GM19468 (cell line): ENCODE measurements around the gene WNT11.

Source experiments
- ATAC-seq: cut with Tn5 transposase; IDR thresholded peaks from one replicate; pipeline ENCODE4 v1.9.1; 2021; ENCODE audit warnings: mild to moderate bottlenecking, moderate library complexity, moderate number of reproducible peaks; ENCODE audit not compliant: unreplicated experiment; ENCODE audit errors: extremely low read depth

WNT11 gene

DNA sequence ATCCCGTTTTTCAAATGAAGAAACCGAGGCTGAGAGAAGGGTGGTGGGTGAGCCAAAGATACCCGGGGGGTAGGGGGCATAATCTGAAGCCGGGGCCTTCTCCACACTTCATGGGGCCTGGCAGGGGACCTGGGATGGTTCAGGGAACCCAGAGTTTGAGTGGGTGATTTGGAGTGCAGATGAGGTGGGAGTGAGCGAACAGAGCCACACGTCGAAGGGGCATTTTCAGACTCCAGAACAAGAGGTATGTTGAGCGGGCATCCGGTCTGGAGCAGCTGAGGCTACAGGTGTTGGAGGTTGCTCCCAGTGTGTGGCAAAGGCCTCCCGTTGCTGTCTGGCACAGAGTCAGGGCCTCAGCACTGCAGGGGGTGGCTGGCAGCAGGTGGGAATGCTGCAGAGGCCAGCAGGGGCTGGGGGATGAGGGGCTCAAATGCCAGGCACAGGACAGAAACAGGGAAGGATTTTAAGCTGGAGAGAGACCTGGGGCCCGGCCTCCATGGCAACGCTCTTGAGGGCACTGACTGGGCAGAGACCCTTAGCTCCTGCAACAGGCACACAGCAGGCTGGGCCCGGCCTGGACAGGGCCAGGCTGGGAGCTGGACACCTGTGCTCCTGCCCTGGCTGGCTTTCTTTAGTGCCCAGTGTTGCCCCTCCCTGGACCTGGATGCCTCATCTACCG lies 46.2 kb downstream of the WNT11 start:
- no peak for ATAC-seq

DNA sequence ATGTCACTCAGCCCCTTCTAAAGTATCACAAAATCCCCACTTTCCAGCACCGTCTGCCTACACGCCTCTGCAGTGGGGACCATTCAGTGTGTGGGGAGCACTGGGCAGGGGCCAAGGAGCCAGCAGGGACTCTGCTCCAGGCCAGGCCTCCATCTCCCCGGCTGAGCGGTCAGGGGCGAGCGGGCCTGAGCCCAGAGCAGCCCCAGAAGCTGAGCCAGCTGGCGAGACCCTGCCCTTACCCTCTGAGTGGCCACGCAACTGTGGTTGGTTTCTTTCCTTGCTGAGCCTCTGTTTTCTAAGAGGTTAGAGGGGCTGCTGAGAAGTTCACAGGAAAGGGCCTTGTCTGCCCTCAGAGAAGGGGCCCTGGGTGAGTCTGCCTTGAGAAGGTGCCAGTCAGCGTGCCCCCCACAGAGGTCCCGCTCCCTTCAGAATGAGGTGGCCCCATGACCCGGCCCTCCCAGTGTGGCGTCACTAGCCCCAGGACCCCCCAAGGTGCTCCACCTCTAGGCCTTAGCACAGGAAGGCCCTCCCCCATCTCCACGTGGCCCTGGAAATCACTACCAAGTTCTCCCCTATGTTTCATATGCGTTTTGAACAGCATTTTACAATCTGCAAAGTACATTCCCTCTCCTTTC lies 46.9 kb downstream of the WNT11 start:
- no peak for ATAC-seq

DNA sequence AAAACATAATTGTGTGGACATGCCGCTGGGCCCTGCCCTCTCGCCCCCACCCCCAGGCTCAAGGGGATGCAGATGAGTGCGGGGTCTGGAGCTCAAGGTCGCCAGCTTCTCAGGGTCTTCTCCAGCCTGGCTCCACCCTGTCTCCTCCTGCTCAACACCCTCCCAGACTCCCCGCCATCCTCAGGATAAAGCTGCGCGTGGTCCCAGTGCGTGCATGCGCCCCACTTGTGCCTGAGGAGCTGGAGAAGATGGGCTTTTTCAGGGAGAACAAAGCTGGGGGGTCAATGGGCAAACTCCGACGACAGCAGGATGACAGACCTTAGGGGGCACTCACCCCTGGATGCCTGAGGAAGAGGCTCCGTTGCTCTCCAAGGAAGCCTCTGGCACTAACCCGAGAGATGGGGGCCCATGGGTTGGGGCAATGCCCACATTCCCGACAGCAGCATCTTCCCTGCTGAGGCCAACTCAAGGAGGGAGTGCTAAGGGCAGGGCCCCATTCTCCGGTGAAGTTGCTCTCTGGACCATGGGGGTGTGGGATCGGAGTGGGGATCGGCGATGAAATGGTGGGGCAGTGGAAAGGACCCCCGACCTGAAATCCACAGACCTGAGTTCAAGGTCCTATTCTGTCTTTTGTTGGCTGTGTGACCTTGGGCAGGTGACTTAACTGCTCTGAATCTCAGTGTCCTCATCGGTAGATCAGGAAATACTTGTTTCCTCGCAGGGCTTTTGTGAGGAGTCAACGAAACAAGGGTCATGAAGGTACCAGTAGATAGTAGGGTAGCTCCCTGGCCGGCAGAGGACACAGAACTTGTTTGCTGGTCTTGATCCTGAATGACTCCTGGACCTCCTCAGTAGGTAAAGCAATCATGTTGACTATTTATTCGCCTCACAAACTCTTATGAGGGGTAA lies 47.7 kb downstream of the WNT11 start:
- ATAC-seq = no peak

DNA sequence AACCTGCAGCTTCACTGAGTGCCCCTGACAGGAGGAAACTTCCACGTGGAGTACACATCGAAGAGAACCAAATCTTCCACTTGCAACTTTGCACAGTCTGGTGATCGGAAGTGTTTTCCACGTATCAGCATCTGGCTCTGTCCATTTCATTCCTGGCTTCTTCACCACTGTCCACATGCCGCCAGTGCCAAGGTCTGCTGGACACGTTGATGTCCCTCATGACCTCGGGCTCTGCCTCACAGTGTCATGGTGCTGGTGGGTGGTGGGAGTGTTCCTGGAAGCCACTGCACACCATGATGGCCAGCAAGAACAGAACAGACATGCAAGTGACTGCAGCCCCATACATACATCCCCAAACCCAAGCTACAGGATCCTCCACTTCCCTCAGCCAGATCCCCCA lies 48.4 kb downstream of the WNT11 start:
- ATAC-seq = no peak

DNA sequence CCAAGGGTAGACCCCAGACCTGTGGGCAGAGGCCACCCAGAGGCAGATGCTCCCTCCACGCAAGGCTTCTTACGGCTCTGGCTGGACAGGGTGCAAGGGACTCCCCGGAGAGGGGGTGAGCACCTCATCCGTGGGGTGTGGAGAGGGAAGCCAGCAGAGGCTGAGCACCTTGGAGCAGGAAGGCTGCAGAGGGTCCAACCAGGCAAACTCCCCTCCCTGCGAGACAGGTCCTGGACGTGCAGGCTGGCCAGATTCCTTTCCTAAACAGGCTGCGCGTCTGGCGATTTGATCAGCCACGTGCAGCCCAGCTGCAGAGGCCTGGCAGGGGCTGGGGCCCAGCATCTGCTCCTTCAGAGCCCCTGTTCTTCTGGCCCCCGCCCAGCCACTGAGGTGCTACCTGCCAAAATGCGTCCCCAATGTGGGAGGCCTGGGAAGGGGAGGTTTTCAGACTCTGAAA lies 49.3 kb downstream of the WNT11 start:
- ATAC-seq = no peak

DNA sequence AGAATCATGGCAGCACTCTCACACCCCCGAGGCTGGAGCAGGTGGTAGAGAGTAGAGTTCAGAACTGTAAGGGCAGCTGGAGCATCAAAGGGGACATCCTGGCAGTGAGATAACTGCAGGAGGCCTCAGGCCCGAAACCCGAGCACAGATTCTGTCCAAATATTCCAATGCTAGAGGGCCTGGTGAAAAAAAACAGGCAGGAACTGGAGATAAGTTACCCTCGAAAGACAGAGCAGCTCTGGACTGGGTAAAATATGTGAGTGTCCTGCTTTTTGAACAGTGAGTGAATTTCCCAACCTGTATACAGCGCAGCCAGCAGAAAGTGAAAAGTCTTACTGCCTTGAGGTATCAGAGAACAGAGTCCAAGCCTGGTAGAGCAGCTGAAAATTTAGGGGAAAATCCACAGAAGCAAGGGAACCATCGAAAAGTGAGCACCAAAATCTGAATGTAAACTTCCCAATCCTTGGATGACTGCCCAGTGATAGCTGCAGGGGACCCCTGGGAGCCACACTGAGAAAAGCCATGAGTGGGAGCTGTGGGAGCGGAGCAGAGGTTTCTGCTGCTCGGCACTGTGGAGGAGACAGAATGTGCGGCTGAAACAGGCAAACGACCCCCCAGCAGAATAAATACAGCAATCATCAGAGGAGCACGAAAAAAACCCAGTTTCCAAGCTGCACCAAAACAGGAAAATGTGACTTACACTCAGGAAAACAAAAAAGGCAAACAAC lies 50.6 kb downstream of the WNT11 start:
- ATAC-seq = no peak

DNA sequence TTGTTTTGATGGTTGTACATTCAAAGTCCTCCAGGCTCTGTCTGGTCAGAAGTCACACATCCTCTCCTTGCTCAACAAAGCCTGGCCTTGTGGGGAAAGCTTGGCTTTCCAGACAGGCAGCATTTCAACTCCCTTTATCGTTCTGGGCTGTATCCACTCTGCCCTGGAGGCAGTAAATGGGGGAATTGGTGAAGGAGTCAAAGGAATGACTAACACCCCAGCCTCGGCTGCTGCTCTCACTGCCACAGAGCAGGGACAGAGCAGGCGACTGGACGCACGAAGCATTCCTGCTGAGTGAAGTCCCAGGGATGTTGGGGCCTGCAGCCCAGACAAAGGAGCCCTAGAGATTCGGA lies 52.8 kb downstream of the WNT11 start:
- no peak for ATAC-seq

DNA sequence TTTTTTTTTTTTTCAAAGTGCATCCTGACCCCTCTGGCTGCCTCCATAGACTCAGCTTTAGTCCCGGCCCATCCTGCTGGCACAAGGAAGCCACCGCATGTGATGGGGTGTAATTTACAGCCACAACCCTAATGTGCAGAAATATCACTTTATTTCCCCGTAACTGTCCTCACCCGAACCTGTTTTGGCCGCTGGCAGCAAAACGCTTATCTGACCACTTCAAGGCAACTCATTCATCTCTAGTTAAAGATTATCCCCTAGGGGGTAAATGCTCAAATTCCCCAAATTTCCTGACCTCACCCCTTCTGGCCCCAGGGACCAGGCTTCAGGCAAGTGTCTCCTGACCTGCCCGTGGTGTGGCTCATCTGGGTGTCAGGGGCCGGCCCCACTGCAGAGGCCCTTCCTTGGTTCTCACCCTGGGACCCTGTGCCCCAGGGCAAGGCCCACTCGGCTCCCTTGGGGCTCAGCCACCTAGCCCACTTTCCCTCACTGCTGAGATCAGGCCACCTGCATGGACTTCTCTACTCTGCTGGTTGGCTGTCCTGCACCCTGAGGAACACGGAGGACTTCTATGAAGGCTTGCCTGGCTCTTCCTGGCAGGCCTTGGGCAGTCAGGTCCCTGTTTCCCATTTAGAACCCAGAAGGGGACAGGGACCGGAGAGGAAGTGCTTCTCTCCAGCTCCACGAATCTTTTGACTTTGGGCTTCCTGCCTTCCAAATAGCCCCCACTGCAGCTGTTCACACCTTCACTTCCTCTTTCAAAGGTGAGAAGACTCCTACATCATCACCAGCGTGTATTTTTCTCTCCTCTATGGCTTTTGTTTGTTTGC lies 53.3 kb downstream of the WNT11 start:
- ATAC-seq = no peak

DNA sequence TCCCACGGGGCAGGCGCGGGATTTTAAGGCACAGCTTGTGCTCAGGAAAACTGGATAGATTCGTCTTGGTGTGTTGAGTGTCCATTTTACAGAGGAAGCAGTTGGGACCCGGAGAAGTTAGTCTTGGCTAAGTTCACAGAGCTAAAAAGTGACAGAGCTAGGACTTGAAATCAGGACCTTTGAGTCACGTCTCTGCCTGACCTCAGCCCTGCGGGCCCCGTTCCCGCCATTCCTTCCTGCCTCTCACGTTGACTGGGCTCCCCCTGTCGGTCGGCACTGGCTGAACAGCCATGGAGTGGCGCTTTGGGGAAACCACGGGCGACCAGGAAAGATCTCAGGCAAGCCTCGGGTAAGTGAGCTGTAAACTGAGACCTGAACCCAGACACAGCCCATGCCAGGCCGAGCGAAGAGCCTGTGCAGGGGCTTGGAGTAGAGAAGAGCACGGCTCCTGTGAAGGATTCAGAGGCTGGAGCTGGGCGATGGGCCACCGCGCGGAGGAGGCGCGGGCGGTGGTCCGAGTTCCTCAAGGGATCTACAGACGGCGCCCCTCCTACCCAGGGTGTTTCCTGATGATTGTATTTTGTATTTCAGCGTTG lies 54.1 kb downstream of the WNT11 start:
- peak; percentile 34 for ATAC-seq

DNA sequence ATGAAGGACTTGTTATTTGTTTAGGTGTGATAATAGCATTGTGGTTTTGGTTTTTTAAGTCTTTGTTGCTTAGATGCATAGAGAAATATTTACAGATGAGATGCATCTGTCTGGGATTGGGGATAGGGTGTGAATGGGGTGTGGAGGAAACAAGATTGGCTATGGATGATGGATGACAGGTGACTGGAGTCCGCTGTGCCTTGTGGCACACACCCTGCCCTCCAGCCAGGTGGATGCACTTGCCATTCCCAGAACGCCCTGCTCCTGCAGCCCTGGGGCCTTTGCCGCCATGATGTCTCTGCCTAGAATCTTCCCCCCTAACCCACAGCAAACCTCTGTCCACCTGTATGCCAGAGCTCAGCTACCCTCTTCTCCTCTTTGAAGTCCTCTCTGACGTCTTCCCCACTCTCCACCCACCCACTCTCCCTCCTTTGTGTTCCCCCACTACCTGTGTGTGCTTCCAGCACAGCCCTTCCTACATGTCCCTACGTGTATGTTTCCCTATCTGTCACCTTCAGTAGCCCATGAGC lies 54.7 kb downstream of the WNT11 start:
- ATAC-seq = no peak

DNA sequence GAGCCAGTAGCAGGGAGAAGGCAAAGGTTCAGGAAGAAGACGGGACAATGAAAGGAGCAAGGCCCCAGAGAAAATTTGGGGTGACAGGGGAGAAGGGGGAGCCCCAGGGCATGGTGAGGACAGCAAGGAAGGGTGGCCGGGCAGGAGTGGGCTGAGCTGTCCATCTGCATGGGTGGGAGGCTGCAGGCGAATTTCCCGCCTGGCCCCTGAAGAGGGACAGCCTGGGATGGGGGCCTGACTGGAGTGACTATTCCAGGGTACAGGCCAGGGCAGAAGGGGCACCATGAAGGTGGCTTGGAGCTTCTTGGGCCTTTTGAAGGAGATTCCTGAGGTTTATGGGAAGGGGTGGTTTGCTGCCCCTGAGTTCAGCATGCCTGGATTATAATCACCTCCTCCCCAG lies 56.2 kb downstream of the WNT11 start:
- ATAC-seq = no peak

DNA sequence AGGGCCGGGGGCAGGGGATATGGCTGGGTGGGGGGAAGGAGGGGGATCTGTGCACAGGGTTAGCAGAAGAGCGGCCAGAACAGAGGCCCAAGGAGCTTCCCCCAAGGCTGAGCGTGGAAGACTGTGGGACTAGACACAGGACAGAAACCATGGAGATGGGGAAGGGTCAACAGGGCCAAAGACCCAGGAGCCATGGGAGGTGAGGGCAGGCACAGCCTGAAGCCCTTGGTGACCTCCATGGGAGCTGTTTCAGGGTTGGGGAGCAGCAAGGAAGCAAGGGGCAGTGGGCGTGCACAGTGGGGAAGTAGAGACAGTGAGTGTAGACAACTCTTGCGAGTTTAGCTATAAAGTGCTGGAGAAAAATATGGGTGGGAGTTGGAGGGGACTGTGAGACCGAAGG lies 56.6 kb downstream of the WNT11 start:
- ATAC-seq = no peak

DNA sequence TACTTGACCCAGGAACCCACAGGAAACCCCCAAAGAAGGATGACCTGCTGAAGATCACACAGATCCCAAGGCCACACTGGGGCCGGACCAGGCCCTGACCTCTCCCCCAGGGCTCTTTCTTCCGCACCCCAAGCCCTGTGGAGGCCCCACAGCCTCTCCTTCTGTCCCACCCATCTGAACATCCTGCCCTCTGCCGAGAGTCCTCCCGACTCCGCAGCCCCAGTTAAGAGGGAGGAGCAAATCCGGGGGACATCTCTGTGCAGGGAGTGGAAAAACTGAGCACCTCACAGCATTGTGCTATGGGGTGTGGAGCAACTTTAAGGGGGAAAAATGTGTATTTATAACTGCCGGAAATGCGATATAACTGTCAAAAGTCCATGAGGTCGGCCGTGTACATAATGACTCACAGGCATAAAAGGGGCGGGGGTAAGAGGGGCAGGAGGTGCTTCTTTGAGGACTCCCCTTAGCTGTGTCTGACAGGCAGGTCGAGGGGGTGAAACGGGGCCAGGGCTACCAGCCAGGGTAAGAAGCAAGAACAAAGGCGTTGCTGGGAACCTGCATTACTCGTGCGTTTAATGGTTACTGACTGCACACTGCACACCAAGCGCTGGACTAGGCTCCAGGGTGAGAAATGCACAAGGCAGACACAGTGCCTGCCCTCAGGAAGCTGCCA lies 57.2 kb downstream of the WNT11 start:
- ATAC-seq = no peak

DNA sequence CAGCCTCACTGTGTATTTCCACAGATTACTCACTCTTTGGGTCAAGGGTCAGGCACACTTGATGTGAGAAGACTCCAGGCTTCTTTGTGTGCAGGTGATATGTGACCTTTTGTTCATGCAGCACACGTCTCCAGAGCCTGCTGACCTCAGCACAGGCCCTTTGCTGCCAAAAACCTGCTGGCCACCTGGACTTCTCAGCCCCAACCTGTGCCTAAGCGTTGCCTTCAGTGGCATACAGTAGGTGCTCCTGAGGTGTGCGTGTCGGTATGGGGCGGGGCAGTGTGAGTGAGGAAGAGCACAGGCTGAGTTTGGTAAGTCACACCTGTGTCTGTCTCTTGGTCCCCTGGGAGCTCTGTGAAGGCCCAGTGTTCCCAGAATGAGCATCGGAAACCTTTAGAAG lies 58.1 kb downstream of the WNT11 start:
- no peak for ATAC-seq

DNA sequence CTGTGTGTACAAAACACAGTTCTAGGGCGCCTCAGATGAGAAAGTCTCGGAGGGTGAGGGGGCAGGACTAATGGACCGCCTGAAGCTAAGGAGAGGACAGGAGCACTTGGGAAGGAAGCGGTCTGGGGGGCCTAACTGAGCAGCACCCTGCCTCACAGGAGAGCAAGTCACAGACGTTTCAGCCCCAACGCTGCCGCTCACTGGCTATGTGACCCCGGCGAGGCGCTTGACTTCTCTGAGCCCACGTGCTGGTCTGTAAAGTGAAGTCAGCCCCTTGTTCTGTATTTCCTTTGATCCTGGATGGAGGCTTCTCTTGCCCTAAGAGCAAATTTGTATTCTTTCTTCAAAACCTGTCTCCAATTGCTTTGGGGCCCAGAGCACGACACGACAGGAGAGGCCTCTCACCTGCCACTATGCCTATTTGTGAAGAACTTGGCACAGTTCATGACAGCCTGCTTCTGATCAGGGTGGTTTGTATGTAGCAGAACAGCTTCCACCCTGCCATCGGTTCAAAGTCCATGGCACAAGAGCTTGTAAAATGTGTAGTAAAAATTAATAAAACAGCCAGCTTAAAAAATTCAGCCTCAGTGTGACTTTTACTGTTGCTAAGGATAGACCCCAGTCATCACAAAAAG lies 59.1 kb downstream of the WNT11 start:
- no peak for ATAC-seq

DNA sequence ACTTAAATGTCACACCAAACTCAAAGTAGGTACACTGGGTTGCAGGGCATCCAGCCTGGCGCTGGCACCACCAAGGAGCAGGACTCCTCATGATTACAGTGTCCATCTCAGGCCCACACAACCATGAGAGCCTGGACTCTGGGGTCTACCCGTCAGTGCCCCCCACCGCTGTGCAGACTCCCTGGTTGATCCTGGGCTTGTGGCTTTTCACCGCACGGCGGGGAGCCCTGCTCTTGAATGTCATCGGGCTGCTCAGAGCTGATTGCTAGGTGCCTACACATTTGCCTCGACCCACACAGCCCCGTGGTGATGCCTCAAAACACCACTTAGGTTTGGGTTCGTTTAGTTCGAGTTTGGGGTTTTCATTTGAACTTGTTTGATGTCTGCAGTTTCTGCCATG lies 63.0 kb downstream of the WNT11 start:
- ATAC-seq = no peak

DNA sequence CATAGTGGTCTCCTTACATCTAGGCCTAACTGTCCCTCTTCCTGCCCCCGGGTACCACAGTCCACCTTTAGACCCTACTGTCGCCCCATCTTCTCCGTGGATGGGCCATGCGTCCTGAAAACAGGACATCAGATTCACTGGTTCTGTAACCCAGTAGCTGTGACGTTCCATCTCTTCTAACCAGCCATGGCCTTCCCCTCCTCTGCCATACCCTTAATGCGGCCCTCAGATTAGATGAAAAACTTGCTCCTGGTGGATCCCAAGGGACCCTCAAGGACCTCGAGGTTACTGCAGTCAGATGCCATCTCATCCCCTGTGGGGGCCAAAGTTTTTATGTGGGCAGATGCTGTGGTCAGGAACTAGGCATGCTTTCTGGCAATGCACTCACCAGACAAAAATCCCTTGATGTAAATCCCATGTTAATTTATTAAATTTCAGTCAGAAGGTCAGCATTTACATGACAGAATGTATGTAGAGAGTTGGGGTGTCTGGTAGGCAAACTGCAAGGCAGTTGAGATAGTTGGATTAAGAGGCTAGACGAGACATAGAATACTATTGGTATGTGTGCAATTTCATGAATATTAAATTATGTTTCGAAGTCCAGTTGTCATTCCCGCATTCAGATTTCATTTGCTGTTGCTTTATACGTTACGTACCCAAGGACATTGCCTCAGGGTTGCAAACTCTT lies 64.3 kb downstream of the WNT11 start:
- no peak for ATAC-seq
